ENCODE measurements around the gene PACRG. TPM values are rescaled to one million over a fixed set of nuclear protein-coding genes. Genes with fewer than 3 reads are reported as not detected.

Gene PACRG
- total and polyA plus RNA-seq, 2 of the 8 experiments (the other 6 are each of a cell fraction or from before 2014, with no cell fraction given) = 0.44 to 0.54 TPM

DNA sequence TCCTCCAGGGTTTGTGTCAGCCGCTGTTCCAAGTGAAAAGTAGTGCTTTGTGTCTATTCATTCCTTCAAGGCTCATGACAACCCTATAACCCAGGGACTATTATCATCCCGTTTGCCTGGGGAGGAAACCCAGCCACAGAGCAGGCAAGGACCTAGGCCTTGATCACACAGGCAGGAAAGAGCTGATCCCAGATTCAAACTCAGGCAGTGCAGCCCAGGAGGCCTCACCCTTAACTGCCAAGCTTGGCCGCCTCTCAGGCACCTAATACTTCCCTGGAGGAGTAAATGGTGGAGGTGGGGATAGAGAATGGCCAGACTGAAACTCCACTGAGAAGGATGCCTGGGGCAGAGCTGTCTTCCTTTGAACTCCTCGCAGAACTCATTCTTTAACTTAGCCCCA is 471.6 kb downstream of the PACRG start:
- H3K18ac ChIP-seq (ENCODE audit: extremely low read depth, low read length) = no peak overlapping the region
- H3K79me1 ChIP-seq (ENCODE audit: low read depth, low read length) = no peaks in the 10 kb centered on the region
- H2BK15ac ChIP-seq (ENCODE audit: low read length) = no peak overlapping the region
- no peaks in the 10 kb centered on the region for H3K27me3 ChIP-seq (replicated peaks in 1 of 4; ENCODE audit: control insufficient read depth in 3 of 4, extremely low read depth in 1 of 4, insufficient read depth in 3 of 4, low read length in 3 of 4)
- POLR2A ChIA-PET (ENCODE audit: partially characterized antibody) = no interaction called here
- 91% methylated on average over 4 of the region's 4 CpGs; no CpG with 5 or more reads in 1 of the 2 experiments for WGBS, 2 experiments (ENCODE audit: extremely low coverage in 1 of 2, insufficient coverage in 1 of 2, insufficient read length in 1 of 2, insufficient replicate concordance in 2 of 2, low coverage in 1 of 2, low lambda C conversion rate in 2 of 2, missing lambda C conversion rate in 1 of 2)
- DNase-seq (ENCODE audit: low read depth in 1 of 2, low spot score in 2 of 2) (no peak), FAIRE-seq (no peak)
- no peaks in the 10 kb centered on the region for H3K79me2 ChIP-seq (ENCODE audit: control insufficient read depth in 1 of 2, insufficient read depth in 2 of 2, low read length in 2 of 2)
- no peak overlapping the region for H3K14ac ChIP-seq (ENCODE audit: insufficient read length)
- no peaks in the 10 kb centered on the region for H3K9me3 ChIP-seq (ENCODE audit: insufficient read depth in 2 of 2, low read depth in 1 of 2, low read length in 1 of 2)
- no peak overlapping the region for H3K4ac ChIP-seq (replicated peaks; ENCODE audit: insufficient read length, low read depth, low read length)
- no peak overlapping the region for H4K91ac ChIP-seq (replicated peaks; ENCODE audit: insufficient read length, low read length)
- H3K9ac ChIP-seq (replicated peaks in 1 of 4; ENCODE audit: extremely low read depth in 1 of 4, low read depth in 3 of 4, low read length in 3 of 4) = no peak overlapping the region
- no peak overlapping the region for H3K4me2 ChIP-seq (ENCODE audit: insufficient read depth in 1 of 2, low read depth in 2 of 2, low read length in 2 of 2)
- H2AFZ ChIP-seq (ENCODE audit: low read length) = no peak overlapping the region
- CTCF ChIA-PET (ENCODE audit: partially characterized antibody) = interaction anchor here (1.0 to 1.5 kb wide), 3 partner anchors 16 to 29 kb away, joined by 3 to 4 read pairs (median 3); no protein-coding TSS in a partner anchor
- H2BK20ac ChIP-seq (ENCODE audit: low read length) = no peak overlapping the region
- H3K23ac ChIP-seq (ENCODE audit: insufficient read length) = no peak overlapping the region
- H2BK120ac ChIP-seq (replicated peaks; ENCODE audit: low read depth, low read length) = no peak overlapping the region
- H3K4me1 ChIP-seq (replicated peaks in 1 of 4; ENCODE audit: control insufficient read depth in 3 of 4, insufficient read depth in 4 of 4, low read length in 3 of 4) = 0 out of 7 replicates have a peak, but pooled peaks cover 0 to 3% (median 0%) of the 10 kb centered on the region in 4 experiments
- no peak overlapping the region for H3K27ac ChIP-seq (ENCODE audit: low read depth, low read length)
- no peak overlapping the region for H4K8ac ChIP-seq (ENCODE audit: extremely low read depth, insufficient read depth, low read length)
- no peak overlapping the region for H2AK5ac ChIP-seq (ENCODE audit: low read depth, low read length)
- H3K36me3 ChIP-seq (ENCODE audit: control insufficient read depth in 2 of 4, insufficient read depth in 4 of 4, low read length in 3 of 4) = no peaks in the 10 kb centered on the region
- H2BK5ac ChIP-seq (ENCODE audit: low read depth, low read length) = no peak overlapping the region
- H3K23me2 ChIP-seq (ENCODE audit: low read depth, low read length) = no peaks in the 10 kb centered on the region
- H4K5ac ChIP-seq (ENCODE audit: insufficient read length, low read depth, low read length) = no peak overlapping the region
- H4K20me1 ChIP-seq (replicated peaks in 1 of 2; ENCODE audit: control insufficient read depth in 1 of 2, insufficient read depth in 2 of 2, low read length in 2 of 2) = no peaks in the 10 kb centered on the region
- H2BK12ac ChIP-seq (ENCODE audit: low read depth, low read length) = no peak overlapping the region
- no peak overlapping the region for H3K4me3 ChIP-seq (ENCODE audit: extremely low read depth in 1 of 4, insufficient read depth in 2 of 4, low read depth in 3 of 4, low read length in 4 of 4)
- no peak overlapping the region for H3K56ac ChIP-seq (replicated peaks; ENCODE audit: insufficient read length, low read depth, low read length)
- TF ChIP-seq POLR2A (IDR thresholded peaks at IDR 0.05; ENCODE audit: control extremely low read depth in 1 of 2, low read depth in 2 of 2, low read length in 2 of 2) (no peak), JUN (IDR thresholded peaks at IDR 0.05; ENCODE audit: low read depth, low read length) (no peak), CTBP2 (IDR thresholded peaks at IDR 0.05; ENCODE audit: borderline replicate concordance, insufficient read depth, insufficient read length, low read length) (no peak), YY1 (IDR thresholded peaks at IDR 0.05; ENCODE audit: low read depth, low read length) (no peak), SP2 (IDR thresholded peaks at IDR 0.05; ENCODE audit: low read length) (no peak), RXRA (IDR thresholded peaks at IDR 0.05; ENCODE audit: insufficient read depth, low read depth, low read length) (no peak), SIN3A (conservative IDR thresholded peaks at IDR 0.05 in 1 of 2, IDR thresholded peaks at IDR 0.05 in 1 of 2; ENCODE audit: low read depth in 1 of 2, low read length in 2 of 2) (no peak), GABPA (IDR thresholded peaks at IDR 0.05; ENCODE audit: borderline replicate concordance, insufficient read depth, low read length) (no peak), HDAC2 (IDR thresholded peaks at IDR 0.05; ENCODE audit: borderline replicate concordance in 1 of 2, low read depth in 2 of 2, low read length in 2 of 2) (no peak), SIX5 (IDR thresholded peaks at IDR 0.05; ENCODE audit: low read depth, low read length) (no peak), SIRT6 (IDR thresholded peaks at IDR 0.05; ENCODE audit: low read length) (no peak), CBX8 (IDR thresholded peaks at IDR 0.05; ENCODE audit: borderline replicate concordance, low read depth, low read length) (no peak), TEAD4 (IDR thresholded peaks at IDR 0.05; ENCODE audit: low read depth, low read length) (no peak), NANOG (IDR thresholded peaks at IDR 0.05; ENCODE audit: insufficient read depth, low read depth, low read length, poor library complexity, severe bottlenecking) (no peak)
- TF ChIP-seq, protein P1, sequence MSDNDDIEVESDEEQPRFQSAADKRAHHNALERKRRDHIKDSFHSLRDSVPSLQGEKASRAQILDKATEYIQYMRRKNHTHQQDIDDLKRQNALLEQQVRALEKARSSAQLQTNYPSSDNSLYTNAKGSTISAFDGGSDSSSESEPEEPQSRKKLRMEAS (IDR thresholded peaks at IDR 0.05) = no peak
